HCT116 (cell line): ENCODE data around the gene KCNH3. TPM values are rescaled to one million over a fixed set of nuclear protein-coding genes. Genes with fewer than 3 reads are reported as not detected.

Experiments
- ATAC-seq: fragments of 200-7000 bp; cut with Tn5 transposase; 2 replicates; pipeline ENCODE4 v1.9.1; 2020; ENCODE audit warnings: mild to moderate bottlenecking, moderate library complexity
- BruUV-seq: library from RNA; stranded (reverse); fragments of 400-500 nt; replicated peaks from 2 replicates; lab custom pipeline; 2021; lab: Mats Ljungman, UMichigan
- CTCF ChIA-PET: fragments of 300-600 bp; sonication (Branson Sonifier 250); formaldehyde crosslinking; loops from one replicate; lab custom pipeline; 2021; ENCODE audit warnings: antibody characterized with exemption; lab: Charles Lee
- POLR2A ChIA-PET: fragments of 300-600, 350-600 bp; sonication (Branson Sonifier 250); formaldehyde crosslinking; loops from one replicate; lab custom pipeline; 2021; ENCODE audit warnings: antibody characterized with exemption; lab: Charles Lee
- RAD21 ChIA-PET, 2 experiments: fragments of 300-600 bp; sonication (Branson Sonifier 250); formaldehyde crosslinking; loops; one replicate each; lab custom pipeline; 2023; ENCODE audit warnings: low total read pairs in 2 of 2; ENCODE audit not compliant: uncharacterized antibody in 2 of 2, unreplicated experiment in 2 of 2, low non-redundant PET in 1 of 2; lab: Charles Lee
- DNase-seq: peaks from one replicate; pipeline ENCODE4 v3.0.0-alpha.2; 2010; ENCODE audit warnings: low read depth, low spot score
- H2AFZ ChIP-seq: fragments of 200-600 bp; shearing (Covaris generic), sonication (generic); 2 replicates; pipeline ENCODE4 v1.6.1; 2017; ENCODE audit warnings: low read depth, mixed run types, mixed read lengths, antibody characterized with exemption, low read length; ENCODE audit not compliant: poor library complexity, severe bottlenecking
- H3K27ac ChIP-seq: 2 replicates; pipeline ENCODE4 v1.5.1; 2012; ENCODE audit warnings: low read depth, low read length
- H3K27me3 ChIP-seq: fragments of 200-600 bp; sonication (generic); 2 replicates; pipeline ENCODE4 v1.6.1; 2016; ENCODE audit warnings: mixed run types, low read length, mixed read lengths; ENCODE audit not compliant: insufficient read depth
- H3K36me3 ChIP-seq, 2 experiments: fragments of 200-500 bp in 1 of 2; fragments of 200-600 bp in 1 of 2; sonication (Bioruptor generic) in 1 of 2; sonication (generic) in 1 of 2; 2 replicates each; pipeline versions ENCODE4 v1.5.1 to v1.6.1; 2014 to 2016; ENCODE audit warnings: low read length in 2 of 2, inconsistent platforms in 1 of 2, mixed read lengths in 1 of 2, mixed run types in 1 of 2; ENCODE audit not compliant: insufficient read depth in 2 of 2, control insufficient read depth in 1 of 2
- H3K4me1 ChIP-seq, 2 experiments: fragments of 200-600 bp in 1 of 2; sonication (generic) in 1 of 2; 2 replicates each; pipeline versions ENCODE4 v1.5.1 to v1.6.1; 2012 to 2017; ENCODE audit warnings: low read length in 2 of 2, inconsistent platforms in 1 of 2, mild to moderate bottlenecking in 1 of 2, mixed read lengths in 1 of 2, mixed run types in 1 of 2, moderate library complexity in 1 of 2; ENCODE audit not compliant: insufficient read depth in 2 of 2, control insufficient read depth in 1 of 2
- H3K4me2 ChIP-seq: fragments of 200-600 bp; sonication (generic); 2 replicates; pipeline ENCODE4 v1.6.1; 2017; ENCODE audit warnings: mixed run types, low read length, mixed read lengths
- H3K4me3 ChIP-seq, 2 experiments: fragments of 200-600 bp in 1 of 2; sonication (generic) in 1 of 2; replicated peaks in 1 of 2; 2 replicates each; pipeline ENCODE4 v1.5.1; 2011 to 2016; ENCODE audit warnings: low read length in 2 of 2, control low read depth in 1 of 2, low read depth in 1 of 2, mild to moderate bottlenecking in 1 of 2, mixed read lengths in 1 of 2, mixed run types in 1 of 2
- H3K79me2 ChIP-seq: fragments of 200-600 bp; sonication (generic); 2 replicates; pipeline ENCODE4 v1.6.1; 2017; ENCODE audit warnings: mild to moderate bottlenecking, mixed run types, low read length, moderate library complexity, mixed read lengths; ENCODE audit not compliant: insufficient read depth
- H3K9ac ChIP-seq: fragments of 200-600 bp; sonication (generic); 2 replicates; pipeline ENCODE4 v1.6.1; 2016; ENCODE audit warnings: low read length, mixed read lengths
- H3K9me2 ChIP-seq: fragments of 200-600 bp; sonication (generic), shearing (Covaris generic); 2 replicates; pipeline ENCODE4 v1.6.1; 2017; ENCODE audit warnings: mixed run types, mild to moderate bottlenecking, moderate library complexity; ENCODE audit not compliant: insufficient read depth
- H3K9me3 ChIP-seq, 2 experiments: fragments of 200-500 bp in 1 of 2; fragments of 200-600 bp in 1 of 2; sonication (Bioruptor generic) in 1 of 2; sonication (generic) in 1 of 2; 2 replicates each; pipeline ENCODE4 v1.6.1; 2014 to 2017; ENCODE audit warnings: low read length in 2 of 2, mixed read lengths in 2 of 2, inconsistent platforms in 1 of 2, low read depth in 1 of 2, mild to moderate bottlenecking in 1 of 2, mixed run types in 1 of 2, moderate library complexity in 1 of 2; ENCODE audit not compliant: control insufficient read depth in 1 of 2, insufficient read depth in 1 of 2
- H4K20me1 ChIP-seq: fragments of 200-600 bp; sonication (generic), shearing (Covaris generic); 2 replicates; pipeline ENCODE4 v1.6.1; 2017; ENCODE audit warnings: mixed run types, mild to moderate bottlenecking, moderate library complexity; ENCODE audit not compliant: insufficient read depth
- CBX3 ChIP-seq: IDR thresholded peaks from 2 replicates; pipeline ENCODE4 v1.6.1; 2012; ENCODE audit warnings: low read depth
- CEBPB ChIP-seq: IDR thresholded peaks from 2 replicates; pipeline ENCODE4 v1.6.1; 2012; ENCODE audit warnings: low read depth
- POLR2AphosphoS5 ChIP-seq: IDR thresholded peaks from 2 replicates; pipeline ENCODE4 v1.6.1; 2011; ENCODE audit warnings: mild to moderate bottlenecking, low read depth, low read length, moderate library complexity
- RAD21 ChIP-seq: IDR thresholded peaks from 2 replicates; pipeline ENCODE4 v1.6.1; 2012; ENCODE audit warnings: low read depth, mild to moderate bottlenecking
- REST ChIP-seq: IDR thresholded peaks from 2 replicates; pipeline ENCODE4 v1.6.1; 2012; ENCODE audit warnings: low read depth
- SRF ChIP-seq: IDR thresholded peaks from 2 replicates; pipeline ENCODE4 v1.6.1; 2012; ENCODE audit warnings: low read depth
- TCF7L2 ChIP-seq: IDR thresholded peaks from 2 replicates; pipeline ENCODE4 v1.7.0; 2011; ENCODE audit warnings: borderline replicate concordance, inconsistent platforms; ENCODE audit not compliant: insufficient read depth, insufficient read length; ENCODE audit errors: extremely low read depth
- YY1 ChIP-seq: IDR thresholded peaks from 2 replicates; pipeline ENCODE4 v1.6.1; 2011; ENCODE audit warnings: low read length, low read depth, moderate library complexity, mild to moderate bottlenecking; ENCODE audit not compliant: insufficient replicate concordance; ENCODE audit errors: extremely low read depth
- ZFX ChIP-seq: fragments of 450-650 bp; IDR thresholded peaks from 2 replicates; pipeline ENCODE4 v1.6.1; 2017
- ZNF274 ChIP-seq: fragments of 200-500 bp; sonication (Bioruptor generic); IDR thresholded peaks from 2 replicates; pipeline ENCODE4 v1.6.1; 2014; ENCODE audit warnings: mild to moderate bottlenecking, low read depth, low read length, inconsistent platforms
- intact Hi-C: fragments of 100-400 bp; cut with micrococcal nuclease; formaldehyde crosslinking; loops from 2 replicates; pipeline ENCODE4 v1.10.0; 2022
- total RNA-seq: library from RNA; stranded (reverse); gene quantifications from one replicate; pipeline ENCODE4 v1.2.1, GENCODE V29; 2021; ENCODE audit not compliant: unreplicated experiment
- TF ChIP-seq, protein P1 (sequence below), 3 experiments: fragments of 200-600 bp in 1 of 3; sonication (generic) in 1 of 3; IDR thresholded peaks in 2 of 3; conservative IDR thresholded peaks in 1 of 3; 2 replicates each; pipeline ENCODE4 v1.5.1; 2012 to 2017; ENCODE audit warnings: low read depth in 2 of 3, low read length in 2 of 3, antibody characterized with exemption in 1 of 3, borderline replicate concordance in 1 of 3, control low read depth in 1 of 3, mild to moderate bottlenecking in 1 of 3, mixed read lengths in 1 of 3, mixed run types in 1 of 3, moderate library complexity in 1 of 3; ENCODE audit not compliant: insufficient read depth in 1 of 3
- TF ChIP-seq, protein P2 (sequence below): IDR thresholded peaks from 2 replicates; pipeline ENCODE4 v1.6.1; 2012

KCNH3 gene
- total RNA-seq, 1 experiment from 2014 or later, result 35.3 TPM

DNA sequence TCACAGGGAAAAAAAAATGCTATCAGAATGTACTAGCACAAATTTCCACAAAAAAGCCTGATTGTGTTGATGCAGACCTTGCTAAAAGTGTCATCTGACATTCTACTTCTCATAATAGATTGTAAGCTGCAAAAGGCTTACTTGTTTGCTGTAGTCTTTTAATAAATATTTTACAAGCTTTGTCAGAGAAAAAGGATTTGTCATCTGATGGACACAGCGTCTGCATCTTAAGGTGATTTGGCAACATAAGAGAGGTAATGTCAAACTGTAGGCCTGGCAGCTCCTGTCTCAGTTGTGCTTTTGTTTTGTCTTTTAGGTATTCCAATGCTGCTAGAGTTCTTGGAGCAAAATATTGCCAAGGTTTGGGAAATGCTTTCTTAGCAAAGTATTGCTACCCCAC lies 26.3 kb upstream of the KCNH3 start:
- Histone ChIP-seq H3K4me1 (peaks cover 87 to 89% of the 10 kb centered on the region in 2 experiments), H2AFZ (no peak overlapping the region), H4K20me1 (no peaks in the 10 kb centered on the region), H3K9me3 (no peaks in the 10 kb centered on the region), H3K27ac (peak overlapping the region; percentile 95; the same call in 1 of the 2 replicates), H3K4me3 (no peak overlapping the region), H3K27me3 (no peaks in the 10 kb centered on the region), H3K9me2 (no peaks in the 10 kb centered on the region), H3K4me2 (peak overlapping the region; percentile 14; the same call in 1 of the 2 replicates), H3K9ac (no peak overlapping the region), H3K36me3 (no peaks in the 10 kb centered on the region), H3K79me2 (peaks cover 13% of the 10 kb centered on the region; the same call in 1 of the 2 replicates)
- ChIA-PET POLR2A (interaction anchor here (1.1 to 3.7 kb wide), 5 partner anchors 9 to 154 kb away, joined by 5 to 23 read pairs (median 7); partner anchors contain the start of gene SPATS2), RAD21 (interaction anchor here (0.6 to 3.8 kb wide), 2 partner anchors 154 kb away, joined by 3 to 33 read pairs; no protein-coding TSS in a partner anchor), CTCF (interaction anchor here (0.9 to 8.4 kb wide), 6 partner anchors 9 to 223 kb away, joined by 3 to 261 read pairs (median 7); partner anchors contain the start of gene SPATS2)
- no TSS peak for BruUV-seq
- TF ChIP-seq SRF (no peak), TCF7L2 (no peak), CBX3 (no peak), REST (no peak), ZNF274 (no peak), RAD21 (no peak), ZFX (no peak), POLR2AphosphoS5 (no peak), YY1 (no peak), CEBPB (no peak)
- TF ChIP-seq, protein P1, sequence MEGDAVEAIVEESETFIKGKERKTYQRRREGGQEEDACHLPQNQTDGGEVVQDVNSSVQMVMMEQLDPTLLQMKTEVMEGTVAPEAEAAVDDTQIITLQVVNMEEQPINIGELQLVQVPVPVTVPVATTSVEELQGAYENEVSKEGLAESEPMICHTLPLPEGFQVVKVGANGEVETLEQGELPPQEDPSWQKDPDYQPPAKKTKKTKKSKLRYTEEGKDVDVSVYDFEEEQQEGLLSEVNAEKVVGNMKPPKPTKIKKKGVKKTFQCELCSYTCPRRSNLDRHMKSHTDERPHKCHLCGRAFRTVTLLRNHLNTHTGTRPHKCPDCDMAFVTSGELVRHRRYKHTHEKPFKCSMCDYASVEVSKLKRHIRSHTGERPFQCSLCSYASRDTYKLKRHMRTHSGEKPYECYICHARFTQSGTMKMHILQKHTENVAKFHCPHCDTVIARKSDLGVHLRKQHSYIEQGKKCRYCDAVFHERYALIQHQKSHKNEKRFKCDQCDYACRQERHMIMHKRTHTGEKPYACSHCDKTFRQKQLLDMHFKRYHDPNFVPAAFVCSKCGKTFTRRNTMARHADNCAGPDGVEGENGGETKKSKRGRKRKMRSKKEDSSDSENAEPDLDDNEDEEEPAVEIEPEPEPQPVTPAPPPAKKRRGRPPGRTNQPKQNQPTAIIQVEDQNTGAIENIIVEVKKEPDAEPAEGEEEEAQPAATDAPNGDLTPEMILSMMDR (IDR thresholded peaks at IDR 0.05 in 2 of 3, conservative IDR thresholded peaks at IDR 0.05 in 1 of 3; ENCODE audit: borderline replicate concordance in 1 of 3, insufficient read depth in 1 of 3, low read depth in 2 of 3, low read length in 2 of 3), result no peak
- TF ChIP-seq, protein P2, sequence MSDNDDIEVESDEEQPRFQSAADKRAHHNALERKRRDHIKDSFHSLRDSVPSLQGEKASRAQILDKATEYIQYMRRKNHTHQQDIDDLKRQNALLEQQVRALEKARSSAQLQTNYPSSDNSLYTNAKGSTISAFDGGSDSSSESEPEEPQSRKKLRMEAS, result no peak
- ATAC-seq (no peak), DNase-seq (no peak)
- intact Hi-C loops, result no loop called here
